Measurements from ENCODE around the gene DPH7. TPM values are rescaled to one million over a fixed set of nuclear protein-coding genes. Genes with fewer than 3 reads are reported as not detected.
"Not testable (repeated sequence)": the region's sequence is repeated elsewhere in the genome, so short reads cannot be mapped to it uniquely, and the experiment has no call there.

Gene DPH7
- total RNA-seq, 2 donors from 2014 or later, result 44.4 to 46.5 TPM

DNA sequence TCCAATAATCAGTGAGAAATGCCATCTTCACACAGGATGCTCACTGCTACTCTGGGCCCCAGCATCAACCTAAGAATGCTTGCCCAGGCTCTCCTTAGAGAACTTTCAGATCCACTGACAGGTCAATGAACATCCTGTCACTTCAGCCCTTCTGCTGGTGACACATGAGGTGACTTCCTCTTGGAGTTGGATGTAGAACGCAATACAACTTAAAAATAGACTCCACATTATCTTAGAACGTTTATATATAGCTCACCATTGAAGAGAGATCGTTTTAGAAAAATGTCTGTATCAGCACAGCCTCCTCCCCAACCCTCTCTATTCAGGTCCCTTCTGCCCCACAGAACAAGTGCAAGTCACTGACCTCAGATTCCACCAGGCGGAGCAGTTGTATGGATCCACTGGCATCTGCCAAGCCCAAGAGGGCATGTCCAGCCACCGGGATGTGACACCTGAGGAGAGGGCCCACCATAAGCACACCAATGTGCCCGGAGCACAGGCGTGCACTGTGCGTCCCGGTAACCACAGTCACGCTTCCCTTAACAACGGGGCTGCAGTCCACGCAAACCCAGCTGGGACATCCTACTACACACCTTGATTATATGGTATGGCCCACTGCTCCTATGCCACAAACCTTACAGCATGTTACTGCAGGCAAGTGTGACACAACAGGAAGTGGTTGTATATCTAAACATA, 2.9 kb downstream of the DPH7 start:
- 53 to 74% methylated on average over 4 to 12 of the region's 12 CpGs for WGBS, 2 donors
- intact Hi-C loops (cut with DNase I), result no loop called here
- H3K27ac ChIP-seq, result no peak overlapping the region
- DNase-seq (no peak), ATAC-seq (no peak)
- peaks cover 7 to 13% of the 10 kb centered on the region in 2 donors for H3K36me3 ChIP-seq (replicated peaks in 1 of 2; ENCODE audit: insufficient read depth in 1 of 2, low read depth in 2 of 2)
- no peak for TF ChIP-seq POLR2A (IDR thresholded peaks at IDR 0.05)
- TF ChIP-seq, protein P1, sequence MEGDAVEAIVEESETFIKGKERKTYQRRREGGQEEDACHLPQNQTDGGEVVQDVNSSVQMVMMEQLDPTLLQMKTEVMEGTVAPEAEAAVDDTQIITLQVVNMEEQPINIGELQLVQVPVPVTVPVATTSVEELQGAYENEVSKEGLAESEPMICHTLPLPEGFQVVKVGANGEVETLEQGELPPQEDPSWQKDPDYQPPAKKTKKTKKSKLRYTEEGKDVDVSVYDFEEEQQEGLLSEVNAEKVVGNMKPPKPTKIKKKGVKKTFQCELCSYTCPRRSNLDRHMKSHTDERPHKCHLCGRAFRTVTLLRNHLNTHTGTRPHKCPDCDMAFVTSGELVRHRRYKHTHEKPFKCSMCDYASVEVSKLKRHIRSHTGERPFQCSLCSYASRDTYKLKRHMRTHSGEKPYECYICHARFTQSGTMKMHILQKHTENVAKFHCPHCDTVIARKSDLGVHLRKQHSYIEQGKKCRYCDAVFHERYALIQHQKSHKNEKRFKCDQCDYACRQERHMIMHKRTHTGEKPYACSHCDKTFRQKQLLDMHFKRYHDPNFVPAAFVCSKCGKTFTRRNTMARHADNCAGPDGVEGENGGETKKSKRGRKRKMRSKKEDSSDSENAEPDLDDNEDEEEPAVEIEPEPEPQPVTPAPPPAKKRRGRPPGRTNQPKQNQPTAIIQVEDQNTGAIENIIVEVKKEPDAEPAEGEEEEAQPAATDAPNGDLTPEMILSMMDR (IDR thresholded peaks at IDR 0.05), result no peak
- H3K4me1 ChIP-seq, result peaks cover 30% of the 10 kb centered on the region
- no peaks in the 10 kb centered on the region for H3K27me3 ChIP-seq
- no peaks in the 10 kb centered on the region for H3K9me3 ChIP-seq
- no peak overlapping the region for H3K4me3 ChIP-seq

- intact Hi-C loops (cut with DNase I), result no loop called here
- Histone ChIP-seq H3K4me3 (no peak overlapping the region), H3K27ac (no peak overlapping the region), H3K36me3 (replicated peaks in 1 of 2; ENCODE audit: insufficient read depth in 1 of 2, low read depth in 2 of 2) (peaks cover 7 to 13% of the 10 kb centered on the region in 2 donors), H3K27me3 (no peaks in the 10 kb centered on the region), H3K4me1 (peaks cover 30% of the 10 kb centered on the region), H3K9me3 (no peaks in the 10 kb centered on the region)
- WGBS, 2 donors, result 68 to 72% methylated on average over 9 of the region's 9 CpGs
- no peak for ATAC-seq
- DNase-seq, result no peak
- no peak for TF ChIP-seq POLR2A (IDR thresholded peaks at IDR 0.05)
- TF ChIP-seq, protein P1 (IDR thresholded peaks at IDR 0.05), result no peak
Measured at GRCh38 chr9:137575364-137575715, 3.4 kb downstream of the DPH7 start.

- Histone ChIP-seq H3K27ac (no peak overlapping the region), H3K36me3 (replicated peaks in 1 of 2; ENCODE audit: insufficient read depth in 1 of 2, low read depth in 2 of 2) (peaks cover 7 to 13% of the 10 kb centered on the region in 2 donors), H3K27me3 (no peaks in the 10 kb centered on the region), H3K4me3 (no peak overlapping the region), H3K9me3 (no peaks in the 10 kb centered on the region), H3K4me1 (peaks cover 26% of the 10 kb centered on the region)
- intact Hi-C loops (cut with DNase I), result no loop called here
- TF ChIP-seq, protein P1 (IDR thresholded peaks at IDR 0.05), result no peak
- TF ChIP-seq POLR2A (IDR thresholded peaks at IDR 0.05), result no peak
- WGBS, 2 donors, result 79 to 84% methylated on average over 10 of the region's 10 CpGs
- ATAC-seq (no peak), DNase-seq (no peak)
Measured at GRCh38 chr9:137574192-137574591, 4.5 kb downstream of the DPH7 start.

- Histone ChIP-seq H3K9me3 (no peaks in the 10 kb centered on the region), H3K4me1 (no peaks in the 10 kb centered on the region), H3K27me3 (no peaks in the 10 kb centered on the region), H3K36me3 (replicated peaks in 1 of 2; ENCODE audit: insufficient read depth in 1 of 2, low read depth in 2 of 2) (peaks cover 7 to 15% of the 10 kb centered on the region in 2 donors), H3K4me3 (no peak overlapping the region), H3K27ac (no peak overlapping the region)
- DNase-seq (no peak), ATAC-seq (no peak)
- no peak for TF ChIP-seq POLR2A (IDR thresholded peaks at IDR 0.05)
- TF ChIP-seq, protein P1 (IDR thresholded peaks at IDR 0.05), result no peak
- intact Hi-C loops (cut with DNase I), result no loop called here
- WGBS, 2 donors, result 95 to 97% methylated on average over 3 of the region's 3 CpGs
Measured at GRCh38 chr9:137570566-137570965, 8.2 kb downstream of the DPH7 start.

GRCh38 chr9:137569609-137570203, 9.0 kb downstream of the DPH7 start:
- Histone ChIP-seq H3K4me3 (no peak overlapping the region), H3K4me1 (no peaks in the 10 kb centered on the region), H3K27ac (no peak overlapping the region), H3K27me3 (no peaks in the 10 kb centered on the region), H3K36me3 (replicated peaks in 1 of 2; ENCODE audit: insufficient read depth in 1 of 2, low read depth in 2 of 2) (peaks cover 7 to 13% of the 10 kb centered on the region in 2 donors), H3K9me3 (no peaks in the 10 kb centered on the region)
- no peak for DNase-seq
- intact Hi-C loops (cut with DNase I), result no loop called here
- 85 to 93% methylated on average over 5 of the region's 5 CpGs for WGBS, 2 donors
- TF ChIP-seq, protein P1 (IDR thresholded peaks at IDR 0.05), result no peak
- TF ChIP-seq POLR2A (IDR thresholded peaks at IDR 0.05), result no peak
- no peak for ATAC-seq

- H3K36me3 ChIP-seq (replicated peaks in 1 of 2; ENCODE audit: insufficient read depth in 1 of 2, low read depth in 2 of 2), result peaks cover 16 to 18% of the 10 kb centered on the region in 2 donors
- H3K4me3 ChIP-seq; H3K27ac ChIP-seq; H3K4me1 ChIP-seq; DNase-seq; H3K27me3 ChIP-seq; intact Hi-C loops (cut with DNase I); H3K9me3 ChIP-seq; ATAC-seq: not testable (repeated sequence)
- WGBS, 2 donors, result 94 to 98% methylated on average over 4 to 5 of the region's 5 CpGs
Measured at GRCh38 chr9:137568445-137568844, 10.3 kb downstream of the DPH7 start.
